ENCODE measurements around the gene MVB12B.

DNA sequence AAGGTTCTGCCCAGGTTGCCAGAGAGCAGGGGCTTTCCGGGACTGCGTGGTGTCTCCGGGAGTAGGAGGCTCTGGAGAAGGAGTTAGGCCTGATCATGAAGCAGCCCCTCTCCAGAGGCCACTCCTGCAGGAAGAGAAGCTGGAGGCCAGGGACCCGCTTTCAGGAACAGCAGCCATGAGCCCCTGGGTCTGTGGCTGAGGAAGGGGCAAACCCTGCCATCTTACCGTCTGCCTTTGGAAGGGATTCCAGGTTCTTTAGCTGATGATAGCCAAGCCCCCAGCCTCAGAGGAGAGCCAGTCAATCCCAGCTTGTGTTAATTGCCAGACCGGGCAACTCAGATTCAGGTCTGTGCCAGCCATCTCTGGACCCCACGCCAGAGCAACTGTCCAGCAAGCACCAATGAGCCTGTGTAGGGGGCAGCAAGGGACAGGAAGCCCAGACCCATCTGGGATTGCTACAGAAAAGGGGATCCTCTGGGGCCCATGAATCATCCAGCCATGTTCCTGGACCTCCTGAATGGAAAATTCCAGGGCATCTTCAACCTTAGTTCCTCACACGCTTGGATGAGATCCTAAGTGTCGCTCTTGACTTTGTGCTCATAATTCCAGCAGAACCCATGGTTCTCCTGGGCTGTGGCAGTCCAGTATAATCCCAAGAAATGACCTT, 42.7 kb upstream of the MVB12B start:
- TF ChIP-seq, protein P1, sequence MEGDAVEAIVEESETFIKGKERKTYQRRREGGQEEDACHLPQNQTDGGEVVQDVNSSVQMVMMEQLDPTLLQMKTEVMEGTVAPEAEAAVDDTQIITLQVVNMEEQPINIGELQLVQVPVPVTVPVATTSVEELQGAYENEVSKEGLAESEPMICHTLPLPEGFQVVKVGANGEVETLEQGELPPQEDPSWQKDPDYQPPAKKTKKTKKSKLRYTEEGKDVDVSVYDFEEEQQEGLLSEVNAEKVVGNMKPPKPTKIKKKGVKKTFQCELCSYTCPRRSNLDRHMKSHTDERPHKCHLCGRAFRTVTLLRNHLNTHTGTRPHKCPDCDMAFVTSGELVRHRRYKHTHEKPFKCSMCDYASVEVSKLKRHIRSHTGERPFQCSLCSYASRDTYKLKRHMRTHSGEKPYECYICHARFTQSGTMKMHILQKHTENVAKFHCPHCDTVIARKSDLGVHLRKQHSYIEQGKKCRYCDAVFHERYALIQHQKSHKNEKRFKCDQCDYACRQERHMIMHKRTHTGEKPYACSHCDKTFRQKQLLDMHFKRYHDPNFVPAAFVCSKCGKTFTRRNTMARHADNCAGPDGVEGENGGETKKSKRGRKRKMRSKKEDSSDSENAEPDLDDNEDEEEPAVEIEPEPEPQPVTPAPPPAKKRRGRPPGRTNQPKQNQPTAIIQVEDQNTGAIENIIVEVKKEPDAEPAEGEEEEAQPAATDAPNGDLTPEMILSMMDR (conservative IDR thresholded peaks at IDR 0.05; ENCODE audit: low read length) = no peak
- TF ChIP-seq EZH2phosphoT487 (IDR thresholded peaks at IDR 0.05; ENCODE audit: borderline replicate concordance) = no peak

Data from Loucy (cell line).